Activated CD4-positive, alpha-beta memory T cell treated with anti-CD3 and anti-CD28 coated beads for 36 hours (primary cell): Measurements from ENCODE around the gene TMEM115. TPM values are rescaled to one million over a fixed set of nuclear protein-coding genes. Genes with fewer than 3 reads are reported as not detected.

Experiments used
- CTCF ChIA-PET: fragments of 350-600 bp; sonication (Branson Sonifier 250); formaldehyde crosslinking; loops from one replicate; lab custom pipeline; 2021; ENCODE audit warnings: antibody characterized with exemption, inconsistent platforms; lab: Charles Lee
- POLR2A ChIA-PET: fragments of 350-600 bp; sonication (Branson Sonifier 250); formaldehyde crosslinking; loops from one replicate; lab custom pipeline; 2021; ENCODE audit warnings: antibody characterized with exemption; lab: Charles Lee
- DNase-seq: peaks from one replicate; pipeline ENCODE4 v3.0.0-alpha.2; 2020
- H3K27ac Mint-ChIP-seq: one replicate; pipeline ENCODE4 v1.8.0; 2021; ENCODE audit warnings: mixed read lengths
- H3K27me3 Mint-ChIP-seq: one replicate; pipeline ENCODE4 v1.8.0; 2021; ENCODE audit warnings: mixed read lengths
- H3K36me3 Mint-ChIP-seq: one replicate; pipeline ENCODE4 v1.8.0; 2021; ENCODE audit warnings: mixed read lengths
- H3K4me1 Mint-ChIP-seq: one replicate; pipeline ENCODE4 v1.8.0; 2021; ENCODE audit warnings: low read depth, mixed read lengths
- H3K4me3 Mint-ChIP-seq: one replicate; pipeline ENCODE4 v1.8.0; 2021; ENCODE audit warnings: mild to moderate bottlenecking, mixed read lengths
- H3K9me3 Mint-ChIP-seq: one replicate; pipeline ENCODE4 v1.8.0; 2021; ENCODE audit warnings: mixed read lengths
- intact Hi-C: fragments of 100-400 bp; cut with micrococcal nuclease; formaldehyde crosslinking; loops from one replicate; pipeline ENCODE4 v1.15.1; 2023
- total RNA-seq, 2 experiments: library from RNA; stranded (reverse); gene quantifications; one replicate each; pipeline ENCODE4 v1.2.3, GENCODE V29; 2021

The TMEM115 gene
- total RNA-seq, 2 experiments from 2014 or later = 16.0 TPM

GRCh38 chr3:50327129-50327528 lies 32.2 kb downstream of the TMEM115 start:
- intact Hi-C loops = no loop called here
- Mint-ChIP-seq H3K4me3 (peak overlapping the region; percentile 89), H3K9me3 (no peaks in the 10 kb centered on the region), H3K4me1 (peaks cover 23% of the 10 kb centered on the region), H3K36me3 (peaks cover 14% of the 10 kb centered on the region), H3K27me3 (no peaks in the 10 kb centered on the region), H3K27ac (no peak overlapping the region)
- POLR2A ChIA-PET = interaction anchor here (1.0 to 2.6 kb wide), 5 partner anchors 9 to 35 kb away, joined by 3 to 36 read pairs (median 8); partner anchors contain the start of genes CYB561D2, IFRD2, NPRL2 and RASSF1
- CTCF ChIA-PET = interaction anchor here (1.0 to 4.9 kb wide), 3 partner anchors 29 to 81 kb away, joined by 3 to 30 read pairs (median 10); partner anchors contain the start of genes HYAL3, LSMEM2 and NAA80
- no peak for DNase-seq

- Mint-ChIP-seq H3K4me3 (peak overlapping the region; percentile 16), H3K27me3 (no peaks in the 10 kb centered on the region), H3K4me1 (peaks cover 23% of the 10 kb centered on the region), H3K9me3 (no peaks in the 10 kb centered on the region), H3K36me3 (peaks cover 11% of the 10 kb centered on the region), H3K27ac (no peak overlapping the region)
- ChIA-PET CTCF (interaction anchor here (0.8 to 4.9 kb wide), 5 partner anchors 9 to 34 kb away, joined by 3 to 30 read pairs (median 6); partner anchors contain the start of genes HYAL3, IFRD2, NAA80 and RASSF1), POLR2A (no interaction called here)
- no peak for DNase-seq
- intact Hi-C loops = no loop called here
These were observed 33.2 kb downstream of the TMEM115 start for GRCh38 chr3:50326182-50326541.

GRCh38 chr3:50325497-50326181 lies 33.7 kb downstream of the TMEM115 start:
- H3K4me1 Mint-ChIP-seq = peaks cover 23% of the 10 kb centered on the region
- intact Hi-C loops = no loop called here
- no peaks in the 10 kb centered on the region for H3K27me3 Mint-ChIP-seq
- H3K9me3 Mint-ChIP-seq = no peaks in the 10 kb centered on the region
- ChIA-PET CTCF (interaction anchor here (0.8 to 4.9 kb wide), 7 partner anchors 9 to 33 kb away, joined by 3 to 30 read pairs (median 8); partner anchors contain the start of genes HYAL3, IFRD2, NAA80 and RASSF1), POLR2A (no interaction called here)
- H3K36me3 Mint-ChIP-seq = peaks cover 5% of the 10 kb centered on the region
- no peak overlapping the region for H3K27ac Mint-ChIP-seq
- no peak for DNase-seq
- no peak overlapping the region for H3K4me3 Mint-ChIP-seq

- no peak for DNase-seq
- Mint-ChIP-seq H3K4me1 (peaks cover 27% of the 10 kb centered on the region), H3K27me3 (no peaks in the 10 kb centered on the region), H3K4me3 (no peak overlapping the region), H3K9me3 (no peaks in the 10 kb centered on the region), H3K27ac (no peak overlapping the region), H3K36me3 (peaks cover 2% of the 10 kb centered on the region)
- ChIA-PET CTCF (interaction anchor here (0.6 to 4.9 kb wide), 10 partner anchors 10 to 83 kb away, joined by 3 to 30 read pairs (median 12); partner anchors contain the start of genes CYB561D2, HYAL3, IFRD2 and LSMEM2), POLR2A (interaction anchor here (1.6 to 1.8 kb wide), 2 partner anchors 12 to 26 kb away, joined by 5 to 10 read pairs; partner anchors contain the start of genes HYAL3 and NAA80)
- intact Hi-C loops = no loop called here
These were observed 34.2 kb downstream of the TMEM115 start for GRCh38 chr3:50325113-50325480.

- Mint-ChIP-seq H3K4me3 (no peak overlapping the region), H3K9me3 (no peaks in the 10 kb centered on the region), H3K4me1 (peaks cover 32% of the 10 kb centered on the region), H3K27me3 (no peaks in the 10 kb centered on the region), H3K27ac (no peak overlapping the region), H3K36me3 (peaks cover 2% of the 10 kb centered on the region)
- DNase-seq = peak; percentile 70
- POLR2A ChIA-PET = interaction anchor here (0.6 to 1.8 kb wide), 4 partner anchors 10 to 26 kb away, joined by 3 to 10 read pairs (median 4); partner anchors contain the start of genes HYAL3 and NAA80
- intact Hi-C loops = loop anchor here (1.0 kb wide), 1 partner anchor 50 kb away; no protein-coding TSS in a partner anchor
- CTCF ChIA-PET = interaction anchor here (0.6 to 4.9 kb wide), 21 partner anchors 11 to 204 kb away, joined by 3 to 30 read pairs (median 5); partner anchors contain the start of genes CYB561D2, HYAL1, HYAL3 and IFRD2
These were observed 34.8 kb downstream of the TMEM115 start for GRCh38 chr3:50324351-50325112.

- no peak overlapping the region for H3K27ac Mint-ChIP-seq
- intact Hi-C loops = loop anchor here (1.0 kb wide), 1 partner anchor 49 kb away; no protein-coding TSS in a partner anchor
- POLR2A ChIA-PET = interaction anchor here (1.0 to 1.8 kb wide), 4 partner anchors 10 to 24 kb away, joined by 3 to 10 read pairs (median 4); partner anchors contain the start of genes HYAL3 and NAA80
These were observed 35.6 kb downstream of the TMEM115 start for GRCh38 chr3:50323614-50324199.

GRCh38 chr3:50323092-50323600 lies 36.2 kb downstream of the TMEM115 start:
- Mint-ChIP-seq H3K27ac (no peak overlapping the region), H3K4me3 (no peak overlapping the region), H3K36me3 (peaks cover 2% of the 10 kb centered on the region), H3K27me3 (no peaks in the 10 kb centered on the region), H3K9me3 (no peaks in the 10 kb centered on the region), H3K4me1 (peaks cover 34% of the 10 kb centered on the region)
- DNase-seq = no peak
- POLR2A ChIA-PET = interaction anchor here (1.0 kb wide), 1 partner anchor 14 kb away, joined by 3 read pairs; no protein-coding TSS in a partner anchor
- intact Hi-C loops = no loop called here
- CTCF ChIA-PET = interaction anchor here (0.6 to 4.9 kb wide), 8 partner anchors 12 to 572 kb away, joined by 3 to 30 read pairs (median 10); partner anchors contain the start of genes CYB561D2, HYAL3, LSMEM2 and NAA80

More at GRCh38 chr3:50323614-50324199, 35.6 kb downstream of the TMEM115 start:
- Mint-ChIP-seq H3K36me3 (peaks cover 2% of the 10 kb centered on the region), H3K4me1 (peaks cover 37% of the 10 kb centered on the region), H3K4me3 (no peak overlapping the region), H3K27me3 (no peaks in the 10 kb centered on the region), H3K9me3 (no peaks in the 10 kb centered on the region)
- DNase-seq = no peak
- CTCF ChIA-PET = interaction anchor here (0.6 to 4.9 kb wide), 21 partner anchors 10 to 572 kb away, joined by 3 to 30 read pairs (median 5); partner anchors contain the start of genes CYB561D2, HYAL1, HYAL3 and IFRD2

GRCh38 chr3:50322386-50323091 lies 36.8 kb downstream of the TMEM115 start, which contains the start of gene HYAL2:
Gene HYAL2, minus strand, starts transcription at chr3:50322745. Its CDS starts 2,256 bp downstream, at chr3:50320489.
- Mint-ChIP-seq H3K27ac (peak within 1 kb of the TSS; percentile 86), H3K4me3 (peak within 1 kb of the TSS; percentile 77), H3K4me1 (peaks cover 32% of the 10 kb centered on the region), H3K36me3 (peaks cover 2% of the 10 kb centered on the region), H3K27me3 (no peaks in the 10 kb centered on the region), H3K9me3 (no peaks in the 10 kb centered on the region)
- intact Hi-C loops = no loop called here
- ChIA-PET CTCF (interaction anchor here (0.6 to 3.3 kb wide), 5 partner anchors 9 to 571 kb away, joined by 3 to 15 read pairs (median 9); partner anchors contain the start of genes CYB561D2 and NPRL2), POLR2A (interaction anchor here (1.0 kb wide), 1 partner anchor 14 kb away, joined by 3 read pairs; no protein-coding TSS in a partner anchor)
- no peak for DNase-seq

GRCh38 chr3:50322115-50322385 lies 37.3 kb downstream of the TMEM115 start:
- no peak for DNase-seq
- H3K4me3 Mint-ChIP-seq = peak overlapping the region; percentile 77
- ChIA-PET CTCF (interaction anchor here (0.8 to 3.3 kb wide), 8 partner anchors 9 to 220 kb away, joined by 3 to 16 read pairs (median 4); partner anchors contain the start of genes GNAI2, HYAL3 and NAA80), POLR2A (interaction anchor here (0.6 kb wide), 1 partner anchor 11 kb away, joined by 3 read pairs; no protein-coding TSS in a partner anchor)
- peaks cover 29% of the 10 kb centered on the region for H3K4me1 Mint-ChIP-seq
- no peaks in the 10 kb centered on the region for H3K27me3 Mint-ChIP-seq
- H3K27ac Mint-ChIP-seq = no peak overlapping the region
- peaks cover 2% of the 10 kb centered on the region for H3K36me3 Mint-ChIP-seq
- intact Hi-C loops = no loop called here
- no peaks in the 10 kb centered on the region for H3K9me3 Mint-ChIP-seq
